D341Med (cell line): ENCODE results near the gene TMEM132D.

Experiments
- DNase-seq: peaks from one replicate; pipeline ENCODE4 v3.0.0; 2012; ENCODE audit warnings: low spot score

Gene TMEM132D

GRCh38 chr12:129339336-129339735 is 564.5 kb downstream of the TMEM132D start:
- DNase-seq, result no peak

- DNase-seq, result no peak
Observed at GRCh38 chr12:129337413-129337812, 566.4 kb downstream of the TMEM132D start.

- no peak for DNase-seq
Observed at GRCh38 chr12:129335773-129336172, 568.1 kb downstream of the TMEM132D start.

GRCh38 chr12:129332286-129332685 is 571.5 kb downstream of the TMEM132D start:
- DNase-seq, result no peak

GRCh38 chr12:129331356-129332085 is 572.3 kb downstream of the TMEM132D start:
- DNase-seq, result no peak

GRCh38 chr12:129328235-129328634 is 575.6 kb downstream of the TMEM132D start:
- DNase-seq, result no peak

GRCh38 chr12:129325566-129325965 is 578.3 kb downstream of the TMEM132D start:
- no peak for DNase-seq

- DNase-seq, result no peak
Observed at GRCh38 chr12:129312048-129312447, 591.8 kb downstream of the TMEM132D start.

- DNase-seq, result no peak
Observed at GRCh38 chr12:129310346-129310745, 593.5 kb downstream of the TMEM132D start.

- no peak for DNase-seq
Observed at GRCh38 chr12:129305851-129306250, 598.0 kb downstream of the TMEM132D start.

- no peak for DNase-seq
Observed at GRCh38 chr12:129304529-129304928, 599.3 kb downstream of the TMEM132D start.

GRCh38 chr12:129300011-129300410 is 603.8 kb downstream of the TMEM132D start:
- DNase-seq, result no peak

GRCh38 chr12:129298921-129299320 is 604.9 kb downstream of the TMEM132D start:
- no peak for DNase-seq

GRCh38 chr12:129296671-129297070 is 607.2 kb downstream of the TMEM132D start:
- DNase-seq, result no peak

GRCh38 chr12:129294868-129295267 is 609.0 kb downstream of the TMEM132D start:
- no peak for DNase-seq

GRCh38 chr12:129279771-129280170 is 624.1 kb downstream of the TMEM132D start:
- DNase-seq, result no peak

GRCh38 chr12:129276361-129277060 is 627.3 kb downstream of the TMEM132D start:
- DNase-seq, result no peak

GRCh38 chr12:129269756-129270495 is 633.9 kb downstream of the TMEM132D start:
- DNase-seq, result no peak

GRCh38 chr12:129258781-129259318 is 645.0 kb downstream of the TMEM132D start:
- DNase-seq, result no peak

GRCh38 chr12:129257524-129257923 is 646.3 kb downstream of the TMEM132D start:
- DNase-seq, result no peak

GRCh38 chr12:129246630-129247029 is 657.2 kb downstream of the TMEM132D start:
- DNase-seq, result no peak

GRCh38 chr12:129245769-129246168 is 658.1 kb downstream of the TMEM132D start:
- DNase-seq, result no peak

- no peak for DNase-seq
Observed at GRCh38 chr12:129241852-129242251, 662.0 kb downstream of the TMEM132D start.
